Kasumi-1 (cell line): ENCODE data around the gene MPST.

Experiments used
- DNase-seq, 2 experiments: peaks; one replicate each; lab custom pipeline; 2025; lab: John Stamatoyannopoulos, UW

The MPST gene

DNA sequence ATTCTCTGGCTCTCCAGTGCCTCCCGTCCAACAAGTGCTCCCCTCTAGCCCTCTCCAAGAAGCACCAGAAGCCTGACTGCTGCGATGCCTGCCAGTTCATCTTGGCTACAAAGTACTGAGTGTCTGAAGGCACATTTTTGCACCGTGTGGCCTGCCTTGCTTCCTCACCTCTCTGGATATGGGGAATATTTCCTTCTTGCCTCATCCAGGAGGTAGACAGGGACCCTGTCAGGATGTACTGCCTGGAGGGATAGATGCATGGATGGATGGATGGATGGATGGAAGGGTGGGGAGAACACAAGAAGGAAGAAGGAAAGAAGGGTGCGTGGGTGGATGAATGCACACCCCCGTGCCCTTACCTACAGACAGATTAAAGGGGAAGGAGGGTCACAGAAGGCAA, 59.6 kb downstream of the MPST start:
- DNase-seq: no peak
